NCI-H2081 treated with DMSO at 0.1 percent for 48 hours (cell line): ENCODE measurements around the gene CCDC18.
"Not testable (repeated sequence)": the region's sequence is repeated elsewhere in the genome, so short reads cannot be mapped to it uniquely, and the experiment has no call there.

ENCODE experiments used
- DNase-seq: peaks from one replicate; lab custom pipeline; 2025; lab: John Stamatoyannopoulos, UW

Gene CCDC18, protein sequence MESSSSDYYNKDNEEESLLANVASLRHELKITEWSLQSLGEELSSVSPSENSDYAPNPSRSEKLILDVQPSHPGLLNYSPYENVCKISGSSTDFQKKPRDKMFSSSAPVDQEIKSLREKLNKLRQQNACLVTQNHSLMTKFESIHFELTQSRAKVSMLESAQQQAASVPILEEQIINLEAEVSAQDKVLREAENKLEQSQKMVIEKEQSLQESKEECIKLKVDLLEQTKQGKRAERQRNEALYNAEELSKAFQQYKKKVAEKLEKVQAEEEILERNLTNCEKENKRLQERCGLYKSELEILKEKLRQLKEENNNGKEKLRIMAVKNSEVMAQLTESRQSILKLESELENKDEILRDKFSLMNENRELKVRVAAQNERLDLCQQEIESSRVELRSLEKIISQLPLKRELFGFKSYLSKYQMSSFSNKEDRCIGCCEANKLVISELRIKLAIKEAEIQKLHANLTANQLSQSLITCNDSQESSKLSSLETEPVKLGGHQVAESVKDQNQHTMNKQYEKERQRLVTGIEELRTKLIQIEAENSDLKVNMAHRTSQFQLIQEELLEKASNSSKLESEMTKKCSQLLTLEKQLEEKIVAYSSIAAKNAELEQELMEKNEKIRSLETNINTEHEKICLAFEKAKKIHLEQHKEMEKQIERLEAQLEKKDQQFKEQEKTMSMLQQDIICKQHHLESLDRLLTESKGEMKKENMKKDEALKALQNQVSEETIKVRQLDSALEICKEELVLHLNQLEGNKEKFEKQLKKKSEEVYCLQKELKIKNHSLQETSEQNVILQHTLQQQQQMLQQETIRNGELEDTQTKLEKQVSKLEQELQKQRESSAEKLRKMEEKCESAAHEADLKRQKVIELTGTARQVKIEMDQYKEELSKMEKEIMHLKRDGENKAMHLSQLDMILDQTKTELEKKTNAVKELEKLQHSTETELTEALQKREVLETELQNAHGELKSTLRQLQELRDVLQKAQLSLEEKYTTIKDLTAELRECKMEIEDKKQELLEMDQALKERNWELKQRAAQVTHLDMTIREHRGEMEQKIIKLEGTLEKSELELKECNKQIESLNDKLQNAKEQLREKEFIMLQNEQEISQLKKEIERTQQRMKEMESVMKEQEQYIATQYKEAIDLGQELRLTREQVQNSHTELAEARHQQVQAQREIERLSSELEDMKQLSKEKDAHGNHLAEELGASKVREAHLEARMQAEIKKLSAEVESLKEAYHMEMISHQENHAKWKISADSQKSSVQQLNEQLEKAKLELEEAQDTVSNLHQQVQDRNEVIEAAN (N-terminal part only)

DNA sequence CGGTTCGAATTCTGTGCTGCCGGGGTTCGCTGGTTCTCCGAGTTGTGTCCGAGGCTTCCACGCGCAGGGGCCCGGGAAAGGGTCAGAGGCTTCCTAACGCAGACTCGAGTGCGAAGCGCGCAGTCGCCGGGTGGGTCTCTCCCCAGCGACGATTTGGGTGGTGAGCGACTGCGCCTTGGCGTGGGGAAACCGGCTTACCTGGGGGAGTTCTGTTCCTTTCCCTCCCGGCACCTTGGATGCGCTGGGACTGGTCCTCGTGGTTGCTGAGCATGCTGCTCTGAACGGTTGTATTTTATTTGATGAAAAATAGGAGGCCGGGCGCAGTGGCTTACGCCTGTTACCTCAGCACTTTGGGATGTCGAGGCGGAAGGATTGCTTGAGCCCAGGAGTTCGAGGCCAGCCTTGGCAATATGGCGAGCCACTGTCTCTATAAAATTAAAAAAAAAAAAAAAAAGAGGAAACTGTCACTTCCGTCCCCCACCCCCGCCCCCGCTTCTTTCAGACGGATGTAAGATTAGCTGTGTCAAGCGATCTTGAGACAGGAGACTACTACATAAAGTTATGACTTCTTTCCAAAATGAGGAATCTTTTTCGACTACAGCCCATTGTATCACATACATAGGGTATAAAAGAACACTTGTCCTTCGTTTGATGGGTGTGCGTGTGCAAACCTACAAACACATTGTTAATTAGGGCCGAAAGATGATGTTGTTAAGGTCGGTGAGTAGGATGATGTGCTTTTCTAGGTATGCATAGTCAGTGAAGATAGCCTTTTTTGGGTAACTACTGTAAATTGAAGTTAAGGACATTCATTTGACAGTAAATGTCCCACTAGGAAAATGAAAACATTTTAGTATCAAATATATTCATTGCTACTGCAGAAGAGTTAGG is at the start of gene CCDC18:
Gene CCDC18, plus strand, starts transcription at position 2 of the 891 bp plus-strand sequence. CDS start 2,638 bp downstream, outside the sequence.
- no peak for DNase-seq

DNA sequence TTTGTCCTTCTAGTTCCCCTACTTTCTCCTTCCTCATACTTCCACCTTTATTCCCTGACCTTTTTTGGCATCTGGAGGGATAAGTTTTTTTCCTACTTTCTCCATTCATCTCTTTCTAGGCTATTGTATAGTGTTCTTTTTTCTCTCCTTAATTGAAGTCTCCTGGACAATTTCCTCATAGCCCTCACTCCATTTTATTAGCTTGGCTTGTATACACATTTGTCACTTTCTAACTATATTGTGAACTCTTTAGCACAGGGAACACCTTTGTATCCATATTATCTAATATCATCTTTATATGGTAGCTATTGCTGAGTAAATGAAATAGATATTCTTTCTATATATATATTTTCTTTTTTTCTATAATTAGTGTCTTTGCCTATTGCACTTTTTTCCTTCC is 47.9 kb upstream of the CCDC18 start:
- DNase-seq = no peak

DNA sequence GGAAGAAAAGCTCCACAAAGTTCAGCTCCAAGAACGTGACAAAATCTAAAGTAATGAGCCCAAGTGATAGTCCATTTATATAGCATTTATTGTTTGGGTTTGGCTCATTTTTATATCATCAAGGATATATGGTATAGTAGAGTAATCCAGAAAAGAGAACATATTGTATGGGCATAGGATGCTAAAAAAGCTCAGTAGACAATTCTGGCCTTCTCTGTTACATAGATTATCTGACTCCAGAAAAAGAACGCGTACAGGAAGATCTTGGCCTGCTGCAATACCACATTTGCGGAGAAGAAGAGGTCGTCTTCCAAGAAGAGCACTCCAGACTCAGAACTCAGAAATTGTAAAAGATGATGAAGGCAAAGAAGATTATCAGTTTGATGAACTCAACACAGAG is 44.1 kb upstream of the CCDC18 start:
- no peak for DNase-seq

DNA sequence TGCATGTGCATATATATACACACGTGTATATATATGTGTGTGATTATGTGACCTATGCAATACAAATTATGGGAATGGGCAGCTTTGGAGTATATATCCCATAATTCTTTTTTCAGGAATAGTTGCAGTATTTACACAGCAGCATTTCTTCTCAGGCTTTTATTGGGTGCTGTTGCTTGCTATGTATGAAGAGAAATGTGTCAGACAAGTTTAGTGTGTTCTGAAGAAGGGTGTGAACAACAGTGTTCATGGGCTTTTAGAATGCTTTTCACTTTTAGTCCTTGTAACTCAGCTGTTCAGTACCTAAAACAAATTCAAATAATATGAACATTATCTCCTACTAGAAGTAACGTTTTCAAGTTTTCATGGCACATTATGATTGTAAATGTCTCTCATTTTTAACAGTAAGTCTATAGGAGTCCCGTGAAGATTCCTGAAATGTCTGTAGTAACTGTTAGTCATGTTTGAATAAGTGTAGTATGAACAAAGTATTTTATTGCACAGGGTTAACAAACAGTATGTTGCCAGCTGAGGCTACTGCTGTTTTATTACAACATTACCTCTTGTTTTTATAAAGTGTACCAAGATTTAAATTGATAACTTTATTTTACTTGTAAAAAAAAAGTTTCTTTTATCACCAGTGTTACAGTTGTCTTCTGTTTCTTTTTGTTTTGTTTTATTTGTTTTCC is 42.8 kb upstream of the CCDC18 start:
- DNase-seq = no peak

DNA sequence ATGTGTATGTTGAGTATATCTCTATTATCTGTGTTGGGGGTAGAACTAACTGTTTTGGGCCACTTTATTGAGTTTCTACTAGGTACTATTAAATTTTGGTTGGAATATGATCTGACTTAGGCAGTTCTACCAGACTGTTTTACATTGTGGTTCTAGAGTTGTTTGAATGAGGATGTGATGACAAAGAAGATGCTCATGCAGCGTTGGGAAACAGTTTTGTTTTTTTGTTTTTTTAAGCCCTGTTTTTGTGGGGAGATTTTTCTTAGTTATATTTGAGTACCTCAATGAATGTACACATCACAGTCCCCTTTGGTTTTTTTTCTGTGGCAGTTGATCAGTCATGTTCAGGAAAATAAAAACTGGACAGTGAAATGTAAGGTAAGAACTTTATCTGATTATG is 40.4 kb upstream of the CCDC18 start:
- no peak for DNase-seq

GRCh38 chr1:93142161-93142560 is 38.4 kb upstream of the CCDC18 start:
- no peak for DNase-seq

- no peak for DNase-seq
Measured at GRCh38 chr1:93143136-93143535, 37.4 kb upstream of the CCDC18 start.

GRCh38 chr1:93143769-93144168 is 36.8 kb upstream of the CCDC18 start:
- DNase-seq = no peak

DNA sequence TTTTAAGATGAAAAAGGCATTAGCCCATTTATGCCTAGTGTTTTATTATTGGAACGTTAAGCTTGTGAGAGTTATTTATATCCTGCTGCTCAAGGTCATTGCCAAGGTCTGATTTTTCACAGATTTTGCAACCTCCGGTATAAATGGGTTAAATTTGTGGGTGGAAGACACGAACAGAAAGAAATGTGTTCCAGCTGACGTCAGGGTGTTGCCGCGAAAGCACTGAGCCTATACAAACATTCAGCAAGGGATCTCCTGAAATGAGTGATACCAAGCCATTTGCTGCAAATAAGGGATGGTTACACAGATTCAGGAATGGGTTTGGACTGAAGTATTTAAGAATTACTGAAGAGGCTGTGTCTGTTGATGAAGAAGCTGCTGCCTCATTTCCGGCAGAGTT is 32.5 kb upstream of the CCDC18 start:
- no peak for DNase-seq

DNA sequence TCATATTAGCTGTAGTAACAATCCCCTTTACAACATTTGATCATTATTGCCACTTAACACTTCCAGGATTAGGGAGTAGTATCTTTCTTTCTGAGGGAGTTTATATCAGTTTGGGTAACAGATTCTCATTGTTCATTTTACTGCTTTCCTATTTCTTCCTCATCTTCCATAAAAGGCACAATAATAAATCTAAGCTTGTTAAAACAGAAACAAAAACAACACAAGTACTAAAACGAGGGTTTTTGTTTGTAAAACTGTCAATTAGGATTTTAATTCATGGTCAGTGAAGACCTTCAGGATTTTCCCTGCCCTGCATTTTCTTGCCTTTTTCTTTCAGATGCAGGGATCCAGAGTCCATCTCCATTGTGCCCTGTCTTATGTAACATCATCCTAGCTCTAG is 29.8 kb upstream of the CCDC18 start:
- DNase-seq = no peak

DNA sequence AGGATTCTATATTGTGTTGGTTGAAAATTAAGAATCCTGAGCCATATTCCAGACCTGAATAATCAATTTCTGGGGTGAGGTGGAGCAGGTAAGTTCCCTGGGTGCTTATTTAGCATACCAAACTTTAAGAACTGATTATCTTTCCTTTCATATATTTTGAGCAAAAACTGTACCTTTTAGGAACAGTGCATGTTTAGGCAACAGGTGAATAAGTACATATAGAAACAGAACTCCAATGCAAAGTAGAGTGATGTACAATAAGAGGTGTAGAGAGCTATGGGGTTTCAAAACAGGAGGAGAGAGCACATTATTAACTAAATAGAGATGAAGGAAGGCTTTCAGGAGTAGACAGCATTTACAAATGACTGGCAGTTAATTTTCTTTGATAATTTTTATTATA is 29.1 kb upstream of the CCDC18 start:
- no peak for DNase-seq

DNA sequence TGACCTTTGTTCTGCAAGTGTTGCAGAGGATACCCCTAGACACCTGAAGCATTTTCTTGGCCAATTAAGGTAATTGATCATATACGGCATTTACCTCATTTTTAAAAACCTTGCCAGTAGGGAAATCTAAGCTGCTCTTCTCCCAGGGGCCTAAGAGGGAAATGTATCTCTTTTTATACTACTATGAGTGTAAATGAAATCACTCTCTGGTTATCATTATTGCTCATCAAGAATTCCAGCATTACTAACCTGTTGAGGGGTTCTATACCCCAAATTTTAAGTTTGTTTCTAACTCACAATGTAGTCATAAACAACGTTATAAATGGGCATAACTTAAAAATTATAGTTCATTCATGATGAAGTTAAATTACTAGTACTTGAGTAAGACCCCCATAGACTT is 27.7 kb upstream of the CCDC18 start:
- no peak for DNase-seq

DNA sequence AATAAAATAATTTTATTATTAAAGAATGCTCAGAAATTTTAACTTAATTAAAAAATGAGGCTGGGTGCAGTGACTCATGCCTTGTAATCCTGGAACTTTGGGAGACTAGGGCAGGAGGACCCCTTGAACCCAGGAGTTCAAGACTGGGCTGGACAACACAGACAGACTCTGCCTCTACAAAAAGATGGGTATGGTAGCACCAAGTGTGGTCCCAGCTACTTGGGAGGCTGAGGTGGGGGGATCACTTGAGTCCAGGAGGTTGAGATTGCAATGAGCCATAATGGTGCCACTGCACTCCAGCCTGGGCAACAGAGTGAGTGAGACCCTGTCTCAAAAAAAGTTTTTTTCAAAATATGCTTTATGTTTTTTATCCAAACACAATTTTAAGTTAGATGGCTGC is 25.6 kb upstream of the CCDC18 start:
- no peak for DNase-seq

DNA sequence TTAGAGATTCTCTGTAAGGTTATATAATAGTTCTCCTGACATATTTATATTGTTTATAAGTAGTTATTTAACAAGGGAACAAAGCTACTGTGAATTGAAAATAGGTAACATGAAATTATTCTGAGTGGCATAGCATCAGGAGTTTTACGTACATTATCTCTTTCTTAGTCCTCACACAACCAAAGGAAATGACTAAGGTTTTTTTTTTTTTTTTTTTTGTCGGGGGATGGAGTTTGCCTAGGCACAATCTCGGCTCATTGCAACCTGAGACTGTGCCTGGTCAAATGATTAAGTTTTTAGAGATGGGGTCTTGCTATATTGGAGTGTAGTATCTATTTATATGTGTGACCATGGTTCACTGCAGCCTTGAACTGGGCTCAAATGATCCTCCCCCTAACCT is 25.2 kb upstream of the CCDC18 start:
- no peak for DNase-seq

GRCh38 chr1:93159337-93159736 is 21.2 kb upstream of the CCDC18 start:
- DNase-seq = no peak

- not testable (repeated sequence) for DNase-seq
Measured at GRCh38 chr1:93163314-93163713, 17.2 kb upstream of the CCDC18 start.

DNA sequence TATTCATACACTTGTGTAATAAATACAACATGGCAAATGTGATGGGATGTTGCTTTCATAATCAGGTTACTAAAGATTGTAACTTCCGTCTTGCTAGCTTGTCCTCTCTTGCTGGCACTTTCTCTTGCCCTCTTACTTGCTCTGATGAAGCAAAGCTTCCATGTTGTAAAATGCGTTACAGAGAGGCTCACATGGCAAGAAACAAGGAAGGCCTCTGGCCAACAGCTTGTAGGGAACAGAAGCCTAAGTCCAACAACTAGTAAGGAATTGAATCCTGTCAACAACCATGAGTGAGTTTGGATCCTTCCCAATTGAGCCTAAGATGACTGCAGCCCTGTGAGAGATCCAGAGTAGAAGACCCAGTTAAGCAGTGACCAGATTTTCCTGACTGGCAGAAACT is 15.7 kb upstream of the CCDC18 start:
- DNase-seq = no peak

- not testable (repeated sequence) for DNase-seq
Measured at GRCh38 chr1:93165895-93166294, 14.6 kb upstream of the CCDC18 start.

DNA sequence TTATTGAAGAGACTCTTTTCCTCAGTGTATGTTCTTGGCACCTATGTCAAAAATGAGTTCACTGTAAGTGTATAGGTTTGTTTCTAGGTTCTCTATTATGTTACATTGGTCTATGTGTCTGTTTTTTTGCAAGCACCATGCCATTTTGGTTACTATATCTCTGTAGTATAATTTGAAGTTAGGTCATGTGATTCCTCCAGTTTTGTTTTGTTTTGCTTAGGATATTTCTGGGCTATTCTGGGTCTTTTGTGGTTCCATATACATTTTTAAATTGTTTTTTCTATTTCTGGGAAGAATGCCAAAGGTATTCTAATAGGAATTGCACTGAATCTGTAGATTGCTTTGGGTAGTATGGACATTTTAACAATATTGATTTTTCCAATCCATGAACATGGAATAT is 13.5 kb upstream of the CCDC18 start:
- no peak for DNase-seq

- DNase-seq = not testable (repeated sequence)
Measured at GRCh38 chr1:93170141-93170678, 10.3 kb upstream of the CCDC18 start.
